ENCODE results near the gene CYP24A1.
A peak's percentile ranks its signal among the peaks of the same experiment; 100 is the strongest.
"Not testable (repeated sequence)": the region's sequence is repeated elsewhere in the genome, so short reads cannot be mapped to it uniquely, and the experiment has no call there.

Gene CYP24A1

DNA sequence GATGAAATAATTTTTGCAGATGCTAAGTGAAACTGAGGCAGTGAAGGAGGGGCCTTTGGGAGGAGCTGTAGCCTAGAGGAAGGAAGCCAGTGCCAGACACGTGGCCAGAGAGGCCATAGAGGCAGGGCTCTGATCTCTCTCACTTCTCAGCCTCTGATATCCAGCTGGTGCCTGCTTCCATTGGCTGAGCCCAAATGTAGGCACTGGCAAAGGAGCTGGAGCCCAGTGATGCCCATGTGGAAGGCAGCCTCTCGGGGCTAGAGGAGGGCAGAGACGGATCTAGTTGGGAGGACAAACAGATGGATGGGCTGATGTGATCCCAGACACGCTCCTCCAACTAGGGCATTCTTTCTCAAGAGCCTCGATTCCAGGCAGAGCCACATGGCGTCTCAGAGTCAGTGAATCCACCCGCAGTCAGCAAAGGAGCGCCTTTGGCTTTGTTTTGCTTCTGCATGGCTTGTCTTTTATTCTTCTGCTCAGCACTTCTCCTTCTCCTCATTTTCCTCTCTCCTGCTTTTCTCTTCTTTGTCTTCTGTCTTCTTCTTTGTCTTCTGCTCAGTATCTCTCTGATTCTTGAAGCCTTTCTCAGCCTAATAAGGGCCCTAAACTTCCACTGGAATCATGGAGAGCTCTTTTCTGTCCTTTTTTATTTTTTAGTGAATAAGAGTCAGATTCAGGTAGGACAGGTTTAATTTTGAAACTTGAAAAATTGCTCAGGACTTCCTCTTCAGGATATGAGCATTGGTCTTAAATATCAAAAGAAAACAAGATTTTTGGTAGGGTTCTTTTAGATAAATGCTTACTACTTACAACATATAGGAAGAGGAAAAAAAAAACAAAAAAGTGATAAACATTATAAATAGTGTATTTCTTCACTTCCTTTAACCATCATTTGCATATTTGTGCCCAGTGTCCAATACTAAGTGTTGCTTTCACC, 41.8 kb downstream of the CYP24A1 start:
- H3K36me3 ChIP-seq (ENCODE audit: control insufficient read depth, low read length), result no peaks in the 10 kb centered on the region
- H3K4me1 ChIP-seq (ENCODE audit: control insufficient read depth, low read length), result peaks cover 8% of the 10 kb centered on the region
- H3K9me3 ChIP-seq (ENCODE audit: control insufficient read depth, insufficient read depth, low read length), result no peaks in the 10 kb centered on the region
- H4K20me1 ChIP-seq (ENCODE audit: control insufficient read depth, insufficient read depth, low read depth, low read length), result no peaks in the 10 kb centered on the region
- no peak overlapping the region for H3K4me3 ChIP-seq (ENCODE audit: low read length)
- TF ChIP-seq CTCF (IDR thresholded peaks at IDR 0.05; ENCODE audit: low read depth, low read length, poor library complexity, severe bottlenecking) (no peak), EZH2phosphoT487 (IDR thresholded peaks at IDR 0.05; ENCODE audit: borderline replicate concordance, low read length) (no peak)
- H3F3A ChIP-seq (ENCODE audit: control insufficient read depth, insufficient read depth), result no peaks in the 10 kb centered on the region
- H3K9me2 ChIP-seq (replicated peaks; ENCODE audit: control insufficient read depth, low read length), result no peaks in the 10 kb centered on the region
- H3K27me3 ChIP-seq (ENCODE audit: control insufficient read depth, low read length), result no peaks in the 10 kb centered on the region
- H3K27ac ChIP-seq (ENCODE audit: low read depth, low read length), result no peak overlapping the region
- H3K4me2 ChIP-seq (ENCODE audit: low read length), result 0 out of 2 replicates have a peak overlapping the region, but pooled peaks have one; percentile 24
- H3K79me2 ChIP-seq (ENCODE audit: control insufficient read depth, low read length), result no peaks in the 10 kb centered on the region

- H3K4me1 ChIP-seq (ENCODE audit: control insufficient read depth, low read length); H3K9me3 ChIP-seq (ENCODE audit: control insufficient read depth, insufficient read depth, low read length); H3F3A ChIP-seq (ENCODE audit: control insufficient read depth, insufficient read depth); H3K4me2 ChIP-seq (ENCODE audit: low read length); H3K27me3 ChIP-seq (ENCODE audit: control insufficient read depth, low read length); H4K20me1 ChIP-seq (ENCODE audit: control insufficient read depth, insufficient read depth, low read depth, low read length); H3K36me3 ChIP-seq (ENCODE audit: control insufficient read depth, low read length); H3K9me2 ChIP-seq (replicated peaks; ENCODE audit: control insufficient read depth, low read length); H3K4me3 ChIP-seq (ENCODE audit: low read length); H3K79me2 ChIP-seq (ENCODE audit: control insufficient read depth, low read length); H3K27ac ChIP-seq (ENCODE audit: low read depth, low read length): not testable (repeated sequence)
These were observed 42.7 kb downstream of the CYP24A1 start for GRCh38 chr20:54131125-54131524.

DNA sequence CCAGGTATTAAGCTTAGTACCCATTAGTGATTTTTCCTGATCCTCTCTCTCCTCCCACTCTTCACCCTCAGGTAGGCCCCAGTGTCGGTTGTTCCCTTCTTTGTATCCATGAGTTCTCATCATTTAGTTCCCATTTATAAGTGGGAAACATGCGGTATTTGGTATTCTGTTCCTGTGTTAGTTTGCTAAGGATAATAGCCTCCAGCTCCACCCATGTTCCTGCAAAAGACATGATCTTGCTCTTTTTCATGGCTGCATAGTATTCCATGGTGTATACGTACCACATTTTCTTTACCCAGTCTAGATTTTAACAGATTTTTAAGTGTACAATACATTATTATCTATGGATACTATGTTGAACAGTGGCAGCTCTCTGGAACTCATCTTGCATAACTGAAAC, 44.4 kb downstream of the CYP24A1 start:
- Histone ChIP-seq H3F3A (ENCODE audit: control insufficient read depth, insufficient read depth) (no peaks in the 10 kb centered on the region), H3K9me2 (replicated peaks; ENCODE audit: control insufficient read depth, low read length) (no peaks in the 10 kb centered on the region), H3K4me3 (ENCODE audit: low read length) (no peak overlapping the region), H3K36me3 (ENCODE audit: control insufficient read depth, low read length) (no peaks in the 10 kb centered on the region), H3K4me1 (ENCODE audit: control insufficient read depth, low read length) (peaks cover 8% of the 10 kb centered on the region), H3K27me3 (ENCODE audit: control insufficient read depth, low read length) (no peaks in the 10 kb centered on the region), H3K4me2 (ENCODE audit: low read length) (no peak overlapping the region), H3K9me3 (ENCODE audit: control insufficient read depth, insufficient read depth, low read length) (no peaks in the 10 kb centered on the region), H3K79me2 (ENCODE audit: control insufficient read depth, low read length) (peaks cover 8% of the 10 kb centered on the region; the same call in 1 of the 2 replicates), H4K20me1 (ENCODE audit: control insufficient read depth, insufficient read depth, low read depth, low read length) (no peaks in the 10 kb centered on the region), H3K27ac (ENCODE audit: low read depth, low read length) (no peak overlapping the region)
- no peak for TF ChIP-seq CTCF (IDR thresholded peaks at IDR 0.05; ENCODE audit: low read depth, low read length, poor library complexity, severe bottlenecking)
- TF ChIP-seq EZH2phosphoT487 (IDR thresholded peaks at IDR 0.05; ENCODE audit: borderline replicate concordance, low read length), result no peak

DNA sequence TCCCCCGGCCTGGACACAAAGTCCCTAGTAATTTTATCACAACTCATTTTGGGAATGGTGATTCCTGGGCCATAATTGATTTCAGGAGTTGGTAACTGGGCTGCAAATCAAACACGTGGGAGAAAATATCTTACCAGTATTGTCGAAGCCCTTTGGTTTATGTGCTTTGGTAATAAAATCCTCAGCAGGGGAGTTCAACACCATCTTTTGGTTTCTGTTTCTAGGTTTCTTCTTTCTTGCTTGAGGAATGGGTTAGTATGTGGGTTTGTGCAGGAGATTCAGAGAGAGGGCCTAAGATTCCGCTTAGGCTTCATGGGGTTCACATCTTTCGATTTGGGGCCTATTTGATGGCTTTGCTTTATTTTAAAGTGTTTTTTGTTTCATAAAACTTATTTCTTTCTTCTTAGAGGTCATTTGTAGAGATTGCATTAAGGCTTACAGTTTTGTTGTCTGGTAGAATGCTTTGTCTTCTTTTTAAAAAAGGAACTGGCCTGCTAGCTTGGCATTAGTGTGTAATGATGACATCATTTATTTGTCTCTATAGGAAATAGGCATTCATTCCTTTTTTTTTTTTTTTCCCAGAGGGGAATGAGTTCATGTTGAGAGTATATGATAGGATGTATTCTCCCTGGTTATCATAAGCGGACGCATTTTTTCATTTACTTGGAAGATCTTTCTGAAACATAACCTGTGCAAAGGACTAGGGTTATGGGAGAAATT, 45.8 kb downstream of the CYP24A1 start:
- Histone ChIP-seq H3K4me3 (ENCODE audit: low read length) (no peak overlapping the region), H3K4me2 (ENCODE audit: low read length) (no peak overlapping the region), H3K9me2 (replicated peaks; ENCODE audit: control insufficient read depth, low read length) (no peaks in the 10 kb centered on the region), H3F3A (ENCODE audit: control insufficient read depth, insufficient read depth) (no peaks in the 10 kb centered on the region), H3K79me2 (ENCODE audit: control insufficient read depth, low read length) (peaks cover 17% of the 10 kb centered on the region; the same call in 1 of the 2 replicates), H4K20me1 (ENCODE audit: control insufficient read depth, insufficient read depth, low read depth, low read length) (no peaks in the 10 kb centered on the region), H3K9me3 (ENCODE audit: control insufficient read depth, insufficient read depth, low read length) (no peaks in the 10 kb centered on the region), H3K27me3 (ENCODE audit: control insufficient read depth, low read length) (no peaks in the 10 kb centered on the region), H3K4me1 (ENCODE audit: control insufficient read depth, low read length) (peaks cover 8% of the 10 kb centered on the region), H3K36me3 (ENCODE audit: control insufficient read depth, low read length) (no peaks in the 10 kb centered on the region), H3K27ac (ENCODE audit: low read depth, low read length) (no peak overlapping the region)
- TF ChIP-seq CTCF (IDR thresholded peaks at IDR 0.05; ENCODE audit: low read depth, low read length, poor library complexity, severe bottlenecking) (no peak), EZH2phosphoT487 (IDR thresholded peaks at IDR 0.05; ENCODE audit: borderline replicate concordance, low read length) (no peak)
